ENCODE measurements around the gene PGLYRP3.
"Not testable (repeated sequence)": the region's sequence is repeated elsewhere in the genome, so short reads cannot be mapped to it uniquely, and the experiment has no call there.

Gene PGLYRP3

GRCh38 chr1:153333902-153334301 is 21.1 kb upstream of the PGLYRP3 start:
- TF ChIP-seq POLR2AphosphoS5 (IDR thresholded peaks at IDR 0.05; ENCODE audit: low read depth) = no peak
- TF ChIP-seq SPI1 (IDR thresholded peaks at IDR 0.05; ENCODE audit: borderline replicate concordance, low read depth) = peak; percentile 80
- H3K4me3 ChIP-seq (replicated peaks; ENCODE audit: insufficient read depth, low read length) = no peak overlapping the region
- no peak overlapping the region for H3K27ac ChIP-seq (replicated peaks)
- no peaks in the 10 kb centered on the region for H3K27me3 ChIP-seq (ENCODE audit: insufficient read depth, poor library complexity, severe bottlenecking)
- DNase-seq (ENCODE audit: low read depth in 1 of 2, low spot score in 1 of 2) = no peak

GRCh38 chr1:153324912-153325311 is 12.2 kb upstream of the PGLYRP3 start:
- TF ChIP-seq GABPA (IDR thresholded peaks at IDR 0.05; ENCODE audit: low read depth) = no peak
- no peak for TF ChIP-seq SPI1 (IDR thresholded peaks at IDR 0.05; ENCODE audit: borderline replicate concordance, low read depth)
- TF ChIP-seq REST (IDR thresholded peaks at IDR 0.05; ENCODE audit: insufficient replicate concordance, low read depth) = no peak
- no peak for TF ChIP-seq POLR2AphosphoS5 (IDR thresholded peaks at IDR 0.05; ENCODE audit: low read depth)
- no peak for DNase-seq (ENCODE audit: low read depth in 1 of 2, low spot score in 1 of 2)
- H3K27me3 ChIP-seq (ENCODE audit: insufficient read depth, poor library complexity, severe bottlenecking) = no peaks in the 10 kb centered on the region
- H3K4me3 ChIP-seq (replicated peaks; ENCODE audit: insufficient read depth, low read length) = no peak overlapping the region
- no peak overlapping the region for H3K27ac ChIP-seq (replicated peaks)

- H3K4me3 ChIP-seq (replicated peaks; ENCODE audit: insufficient read depth, low read length) = no peak overlapping the region
- no peak overlapping the region for H3K27ac ChIP-seq (replicated peaks)
- no peak for TF ChIP-seq GABPA (IDR thresholded peaks at IDR 0.05; ENCODE audit: low read depth)
- TF ChIP-seq SPI1 (IDR thresholded peaks at IDR 0.05; ENCODE audit: borderline replicate concordance, low read depth) = no peak
- TF ChIP-seq REST (IDR thresholded peaks at IDR 0.05; ENCODE audit: insufficient replicate concordance, low read depth) = no peak
- TF ChIP-seq CTCF (IDR thresholded peaks at IDR 0.05; ENCODE audit: insufficient read depth, low read length) = no peak
- no peak for TF ChIP-seq POLR2AphosphoS5 (IDR thresholded peaks at IDR 0.05; ENCODE audit: low read depth)
- DNase-seq (ENCODE audit: low read depth in 1 of 2, low spot score in 1 of 2) = no peak
- H3K27me3 ChIP-seq (ENCODE audit: insufficient read depth, poor library complexity, severe bottlenecking) = no peaks in the 10 kb centered on the region
These were observed 9.8 kb upstream of the PGLYRP3 start for GRCh38 chr1:153322568-153322967.

- not testable (repeated sequence) for H3K27me3 ChIP-seq (ENCODE audit: insufficient read depth, poor library complexity, severe bottlenecking); H3K27ac ChIP-seq (replicated peaks); H3K4me3 ChIP-seq (replicated peaks; ENCODE audit: insufficient read depth, low read length); DNase-seq (ENCODE audit: low read depth in 1 of 2, low spot score in 1 of 2)
These were observed 5.4 kb upstream of the PGLYRP3 start for GRCh38 chr1:153318145-153318544.

- not testable (repeated sequence) for H3K27me3 ChIP-seq (ENCODE audit: insufficient read depth, poor library complexity, severe bottlenecking); DNase-seq (ENCODE audit: low read depth in 1 of 2, low spot score in 1 of 2); H3K27ac ChIP-seq (replicated peaks); H3K4me3 ChIP-seq (replicated peaks; ENCODE audit: insufficient read depth, low read length)
- peak; percentile 67 for TF ChIP-seq SPI1 (IDR thresholded peaks at IDR 0.05; ENCODE audit: borderline replicate concordance, low read depth)
These were observed 3.3 kb upstream of the PGLYRP3 start for GRCh38 chr1:153316013-153316412.

- DNase-seq (ENCODE audit: low read depth in 1 of 2, low spot score in 1 of 2); H3K27ac ChIP-seq (replicated peaks); H3K4me3 ChIP-seq (replicated peaks; ENCODE audit: insufficient read depth, low read length); H3K27me3 ChIP-seq (ENCODE audit: insufficient read depth, poor library complexity, severe bottlenecking): not testable (repeated sequence)
These were observed 1.6 kb upstream of the PGLYRP3 start for GRCh38 chr1:153314388-153314787.

Measured in HL-60 (cell line).